NB4 (cell line): ENCODE measurements around the gene PDGFRA.

Source experiments
- DNase-seq: peaks from one replicate; pipeline ENCODE4 v3.0.0; 2010; ENCODE audit warnings: low read depth
- H3K4me3 ChIP-seq: one replicate; pipeline ENCODE4 v1.5.1; 2011; ENCODE audit warnings: mild to moderate bottlenecking, low read depth, low read length, moderate library complexity
- CTCF ChIP-seq: IDR thresholded peaks from one replicate; pipeline ENCODE4 v1.5.1; 2012; ENCODE audit warnings: low read depth, low read length
- MAX ChIP-seq: IDR thresholded peaks from 2 replicates; pipeline ENCODE4 v1.6.1; 2011; ENCODE audit warnings: low read depth, low read length
- MYC ChIP-seq: IDR thresholded peaks from 2 replicates; pipeline ENCODE4 v1.6.1; 2011; ENCODE audit warnings: low read depth, low read length
- POLR2A ChIP-seq: IDR thresholded peaks from 2 replicates; pipeline ENCODE4 v1.6.1; 2011; ENCODE audit warnings: mild to moderate bottlenecking; ENCODE audit not compliant: insufficient read length; ENCODE audit errors: extremely low read depth

PDGFRA gene

GRCh38 chr4:54254116-54254914, 25.2 kb downstream of the PDGFRA start:
- DNase-seq: no peak
- H3K4me3 ChIP-seq: no peak overlapping the region
- no peak for TF ChIP-seq POLR2A
- no peak for TF ChIP-seq MYC
- TF ChIP-seq MAX: no peak
- no peak for TF ChIP-seq CTCF

- DNase-seq: no peak
- no peak overlapping the region for H3K4me3 ChIP-seq
- TF ChIP-seq MYC (no peak), POLR2A (no peak), MAX (no peak), CTCF (no peak)
These were observed 25.8 kb downstream of the PDGFRA start for GRCh38 chr4:54254915-54255246.

- no peak for DNase-seq
- H3K4me3 ChIP-seq: no peak overlapping the region
- TF ChIP-seq MAX (no peak), CTCF (no peak), POLR2A (no peak), MYC (no peak)
These were observed 26.8 kb downstream of the PDGFRA start for GRCh38 chr4:54255881-54256280.

- DNase-seq: no peak
- no peak overlapping the region for H3K4me3 ChIP-seq
- no peak for TF ChIP-seq MYC
- no peak for TF ChIP-seq MAX
- TF ChIP-seq POLR2A: no peak
- TF ChIP-seq CTCF: no peak
These were observed 27.7 kb downstream of the PDGFRA start for GRCh38 chr4:54256491-54257486.

GRCh38 chr4:54265366-54265765, 36.3 kb downstream of the PDGFRA start:
- no peak for DNase-seq
- TF ChIP-seq MAX (no peak), MYC (no peak), POLR2A (no peak), CTCF (no peak)
- no peak overlapping the region for H3K4me3 ChIP-seq
